Right forelimb (tissue), 1 donor: Measurements from ENCODE around the gene RAD52.

ENCODE experiments used
- DNase-seq: peaks from one replicate; pipeline ENCODE4 v3.0.0-alpha.2; 2018

Gene RAD52

DNA sequence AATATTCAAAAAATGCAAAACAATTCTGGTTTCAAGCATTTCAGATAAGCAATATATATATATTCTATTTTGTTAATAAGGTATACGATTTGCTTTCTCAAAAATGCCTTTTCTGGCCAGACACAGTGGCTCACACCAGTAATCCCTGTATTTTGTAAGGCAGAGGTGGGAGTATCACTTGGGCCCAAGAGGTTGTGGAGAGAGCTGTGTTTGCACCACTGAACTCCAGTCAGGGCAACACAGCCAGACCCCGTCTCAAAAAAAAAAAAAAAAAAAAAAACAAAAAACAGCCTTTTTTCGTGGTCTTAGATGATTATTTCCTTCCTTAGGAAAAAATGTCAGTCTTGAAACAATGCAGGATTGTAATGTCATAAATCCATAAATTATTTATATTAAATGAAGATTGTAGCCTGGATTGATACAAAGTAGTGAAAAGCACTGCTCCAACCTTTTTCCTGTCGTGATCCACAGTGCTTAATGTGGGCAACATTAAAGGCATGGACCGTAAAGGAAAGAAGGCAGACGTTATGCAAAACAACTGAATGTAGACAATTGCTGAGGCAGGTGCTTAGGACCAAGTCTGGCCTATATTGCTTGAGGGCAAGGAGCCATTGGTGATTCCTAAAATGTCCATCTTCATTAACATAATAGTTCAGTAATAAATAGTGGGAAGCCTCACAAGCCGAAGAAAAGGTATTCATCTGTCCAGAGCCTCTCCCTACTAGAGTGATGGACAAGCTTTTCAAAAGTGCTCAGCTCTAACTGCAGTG is 36.8 kb downstream of the RAD52 start:
- DNase-seq, result no peak

DNA sequence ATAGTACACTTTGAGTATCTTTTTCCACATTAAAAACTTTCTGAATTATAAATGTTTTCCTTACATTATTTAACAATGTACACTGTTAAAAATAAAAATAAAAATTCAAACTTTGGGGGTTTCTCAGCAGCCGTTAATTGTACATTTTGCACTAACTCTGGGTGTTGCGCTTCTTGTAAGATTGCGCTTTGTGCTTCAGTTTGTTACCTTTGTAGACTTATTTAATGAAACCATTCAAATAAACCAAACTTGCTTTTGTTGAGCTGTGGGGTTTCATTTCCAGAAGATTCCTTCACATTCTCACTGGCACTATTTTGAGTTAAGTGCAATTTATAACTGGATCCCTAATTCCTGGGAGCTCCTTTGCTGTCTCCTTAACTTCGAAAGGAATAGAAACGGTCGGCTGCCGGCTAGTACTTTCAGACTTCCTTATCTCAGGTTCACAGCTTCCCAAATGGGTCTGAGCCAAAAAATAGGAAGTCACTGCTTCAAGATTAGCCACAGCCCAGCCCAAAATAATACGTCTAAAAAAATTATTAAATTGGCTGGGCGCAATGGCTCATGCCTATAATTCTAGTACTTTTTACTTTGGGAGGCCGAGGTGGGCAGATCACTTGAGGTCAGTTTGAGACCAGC is 38.2 kb downstream of the RAD52 start:
- DNase-seq, result no peak

DNA sequence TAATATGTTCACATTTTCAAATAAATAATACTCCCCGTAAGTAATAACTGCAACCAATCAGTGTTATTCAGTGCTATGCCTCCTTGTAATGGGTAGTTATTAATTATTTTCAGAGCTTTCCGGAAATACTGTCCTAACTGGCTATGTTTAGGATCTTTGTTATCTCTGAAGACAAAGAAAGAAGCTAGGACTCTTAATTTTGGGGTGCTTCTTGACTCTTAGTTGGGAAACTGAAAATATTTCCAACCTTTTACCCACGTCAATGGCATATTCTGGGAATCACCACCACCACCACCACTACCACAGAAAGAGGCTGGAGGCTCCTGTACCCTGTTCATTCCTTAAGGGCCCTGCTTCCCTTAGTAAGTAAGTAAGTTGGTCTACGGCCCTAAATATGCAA is 39.1 kb downstream of the RAD52 start:
- no peak for DNase-seq

DNA sequence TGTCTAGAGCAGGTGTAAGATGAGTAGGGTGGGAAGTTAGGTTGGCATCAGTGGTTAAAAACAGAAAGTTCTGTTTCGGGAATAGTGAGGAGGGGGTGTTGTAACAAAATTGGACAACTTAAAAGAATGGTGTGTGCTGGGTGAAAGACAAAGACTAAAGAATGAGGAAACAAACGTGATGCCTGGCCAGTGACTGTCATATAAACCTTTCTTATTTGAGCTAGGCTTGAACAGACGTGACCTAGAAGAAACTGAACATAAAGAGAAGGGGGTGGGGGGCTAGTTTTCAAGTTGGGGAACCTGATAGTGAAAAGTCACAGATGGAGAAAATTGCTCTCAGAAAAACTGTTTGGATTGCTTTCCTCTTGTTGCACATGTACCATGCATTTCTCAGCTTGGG is 39.6 kb downstream of the RAD52 start:
- DNase-seq, result no peak

DNA sequence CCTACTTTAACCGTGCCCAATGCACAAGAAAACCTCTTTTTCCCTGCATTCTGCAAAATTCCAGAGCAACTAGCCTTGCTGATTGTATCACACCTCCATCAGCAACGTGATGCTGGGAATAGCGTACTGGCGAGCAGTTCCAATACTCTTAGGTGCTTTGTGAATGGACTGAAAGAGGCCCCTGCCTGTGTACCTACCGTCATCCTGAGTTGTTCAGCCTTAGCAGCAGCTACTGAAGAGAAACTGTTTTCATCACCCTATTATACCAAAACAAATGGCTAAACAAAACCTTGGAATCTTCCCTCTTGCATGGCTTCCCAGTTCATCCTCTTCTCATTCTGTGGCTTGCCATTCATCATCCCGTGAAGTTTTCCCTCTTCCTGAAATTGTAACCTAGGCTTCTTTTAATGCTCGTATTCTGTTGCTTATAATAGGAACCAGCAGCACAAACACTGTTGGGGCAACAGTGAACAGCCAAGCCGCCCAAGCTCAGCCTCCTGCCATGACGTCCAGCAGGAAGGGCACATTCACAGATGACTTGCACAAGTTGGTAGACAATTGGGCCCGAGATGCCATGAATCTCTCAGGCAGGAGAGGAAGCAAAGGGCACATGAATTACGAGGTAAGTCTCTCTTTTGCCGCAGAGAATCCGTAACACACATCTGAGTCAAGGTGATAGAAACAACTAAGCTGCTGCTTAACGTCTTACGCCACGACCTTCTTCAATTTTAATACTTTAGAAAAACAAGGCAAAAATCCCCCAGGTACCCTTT is 41.9 kb downstream of the RAD52 start:
- DNase-seq, result no peak

DNA sequence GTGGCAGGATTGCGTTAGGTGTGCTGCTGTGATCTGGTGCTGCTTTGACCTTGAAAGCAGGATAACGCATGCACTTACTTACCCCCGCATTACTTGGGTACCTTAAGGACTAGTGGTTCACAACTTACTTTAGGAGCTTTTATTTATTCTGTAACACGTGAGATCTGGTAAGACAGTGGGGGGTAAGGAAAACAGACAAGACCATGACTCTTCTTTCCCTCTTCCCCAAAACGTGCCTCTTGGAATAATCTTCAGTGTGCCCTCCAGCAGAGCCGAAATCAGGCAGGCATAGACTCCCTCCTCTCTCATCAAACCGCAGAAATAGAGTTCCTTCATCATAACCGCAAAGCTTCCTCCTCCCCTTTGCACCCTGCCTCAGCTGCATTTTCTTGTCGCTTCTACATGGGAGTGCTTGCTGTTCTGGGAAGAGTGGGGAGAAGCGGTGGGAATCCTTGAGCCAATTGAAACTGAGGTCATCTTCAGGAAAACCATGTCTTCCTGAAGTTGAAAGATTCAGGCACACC is 43.4 kb downstream of the RAD52 start:
- no peak for DNase-seq

DNA sequence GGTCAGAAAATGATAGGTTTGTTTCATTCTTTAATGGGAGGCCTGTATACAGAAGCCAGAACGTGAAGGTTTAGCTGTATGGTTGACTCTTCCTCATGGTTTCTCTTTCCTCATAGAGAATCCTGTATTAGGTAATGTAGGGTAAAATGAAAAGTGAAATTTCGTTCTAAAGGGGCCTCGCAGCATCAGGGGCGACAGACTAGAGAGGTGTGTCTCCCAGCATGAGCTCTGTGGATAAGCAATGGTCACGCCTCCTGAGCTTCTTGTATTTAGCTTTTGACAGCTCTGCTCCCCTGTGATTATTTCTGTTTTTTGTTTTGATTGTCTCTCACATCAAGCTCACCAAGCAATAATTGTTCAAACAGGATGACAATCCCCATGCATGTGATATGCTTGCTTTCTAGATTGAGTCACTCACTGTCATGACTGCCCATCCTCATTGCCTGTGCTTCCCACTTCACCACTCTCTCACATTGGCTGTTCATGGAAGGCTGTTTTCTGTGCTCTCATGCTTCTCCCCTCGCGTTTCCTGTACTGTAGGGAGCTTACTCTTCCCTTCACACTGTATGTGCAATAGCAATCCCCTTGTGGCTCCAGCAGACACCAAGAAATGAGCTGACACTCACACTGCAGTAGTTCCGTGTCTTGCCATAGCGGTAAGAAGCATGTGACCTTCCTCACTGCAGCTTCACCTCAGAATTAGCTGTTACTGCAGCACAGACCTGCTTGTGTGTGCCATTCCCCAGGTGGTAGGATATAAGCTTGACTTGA is 44.0 kb downstream of the RAD52 start:
- no peak for DNase-seq

DNA sequence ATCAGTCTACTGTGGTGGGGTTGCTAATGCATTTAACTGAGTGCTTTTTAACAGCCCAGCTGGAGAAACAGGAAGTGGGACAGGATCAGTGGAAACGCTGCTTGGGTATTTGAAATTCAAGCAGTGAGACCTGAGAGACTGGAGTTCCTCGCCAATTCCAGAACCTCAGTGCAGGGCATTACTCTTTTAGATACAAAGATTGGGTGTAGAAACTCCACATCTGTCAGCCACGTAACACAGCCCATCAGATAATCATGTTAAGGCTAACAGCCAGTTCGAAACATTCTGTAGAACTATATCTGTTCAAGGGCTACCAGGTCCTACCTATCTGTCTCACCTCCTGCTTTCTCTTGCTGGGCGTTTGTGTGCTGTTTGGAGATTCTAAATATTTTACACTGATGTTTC is 45.5 kb downstream of the RAD52 start:
- DNase-seq, result no peak

DNA sequence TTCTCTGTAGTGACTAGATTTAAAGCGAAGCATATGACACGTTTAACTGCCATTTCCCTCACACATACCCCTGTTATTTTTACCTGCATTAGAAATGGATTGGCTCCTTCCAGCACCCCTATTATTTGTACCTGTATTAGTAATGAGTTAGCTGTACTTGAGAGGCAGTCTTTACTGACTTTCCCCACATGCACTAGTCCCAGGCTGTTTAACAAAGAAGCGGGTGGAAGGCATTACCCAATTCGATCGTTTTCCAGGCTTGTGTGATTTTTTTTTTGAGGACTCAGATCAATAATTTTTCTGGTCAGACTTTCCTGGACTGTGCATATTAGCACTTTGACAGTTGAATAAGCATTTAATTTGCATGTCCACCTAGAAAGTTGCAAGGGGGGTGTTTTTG is 46.4 kb downstream of the RAD52 start:
- no peak for DNase-seq

DNA sequence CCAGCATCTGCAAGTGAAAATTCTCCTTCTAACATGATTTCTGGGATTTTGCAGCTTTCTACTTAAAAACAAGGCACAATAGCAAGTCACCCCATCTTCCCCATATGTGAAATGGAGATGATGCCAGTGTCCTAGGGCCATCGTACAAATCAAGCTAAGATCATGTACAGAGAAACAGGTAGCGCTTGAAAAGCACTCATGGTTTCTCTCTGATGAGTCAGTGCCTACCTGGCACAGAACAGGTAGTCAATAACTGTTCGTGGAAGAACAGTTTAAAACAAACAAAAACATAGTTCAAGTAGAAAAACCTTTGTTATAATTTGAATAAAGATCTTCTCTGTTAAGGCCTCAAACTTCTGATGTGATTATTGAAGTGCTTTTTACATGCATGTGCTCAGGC is 46.9 kb downstream of the RAD52 start:
- DNase-seq, result no peak

DNA sequence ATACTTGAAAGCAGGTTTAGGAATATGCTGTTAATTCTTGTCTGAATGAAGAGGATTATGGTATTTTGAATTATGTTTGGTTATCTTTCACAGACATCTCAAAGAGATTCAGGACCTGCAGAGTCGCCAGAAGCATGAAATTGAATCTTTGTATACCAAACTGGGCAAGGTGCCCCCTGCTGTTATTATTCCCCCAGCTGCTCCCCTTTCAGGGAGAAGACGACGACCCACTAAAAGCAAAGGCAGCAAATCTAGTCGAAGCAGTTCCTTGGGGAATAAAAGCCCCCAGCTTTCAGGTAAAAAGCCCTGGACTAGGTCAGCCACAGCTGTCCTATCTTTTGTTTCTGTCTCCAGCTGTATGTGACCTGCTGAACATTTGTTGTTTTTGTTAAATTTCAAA is 52.1 kb downstream of the RAD52 start:
- no peak for DNase-seq

DNA sequence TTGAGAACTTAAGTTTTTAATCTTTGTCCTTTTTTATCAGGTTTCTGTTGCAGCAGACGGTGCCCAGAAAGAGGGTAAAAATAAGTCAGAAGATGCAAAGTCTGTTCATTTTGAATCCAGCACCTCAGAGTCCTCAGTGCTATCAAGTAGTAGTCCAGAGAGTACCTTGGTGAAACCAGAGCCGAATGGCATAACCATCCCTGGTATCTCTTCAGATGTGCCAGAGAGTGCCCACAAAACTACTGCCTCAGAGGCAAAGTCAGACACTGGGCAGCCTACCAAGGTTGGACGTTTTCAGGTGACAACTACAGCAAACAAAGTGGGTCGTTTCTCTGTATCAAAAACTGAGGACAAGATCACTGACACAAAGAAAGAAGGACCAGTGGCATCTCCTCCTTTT is 53.5 kb downstream of the RAD52 start:
- DNase-seq, result no peak

DNA sequence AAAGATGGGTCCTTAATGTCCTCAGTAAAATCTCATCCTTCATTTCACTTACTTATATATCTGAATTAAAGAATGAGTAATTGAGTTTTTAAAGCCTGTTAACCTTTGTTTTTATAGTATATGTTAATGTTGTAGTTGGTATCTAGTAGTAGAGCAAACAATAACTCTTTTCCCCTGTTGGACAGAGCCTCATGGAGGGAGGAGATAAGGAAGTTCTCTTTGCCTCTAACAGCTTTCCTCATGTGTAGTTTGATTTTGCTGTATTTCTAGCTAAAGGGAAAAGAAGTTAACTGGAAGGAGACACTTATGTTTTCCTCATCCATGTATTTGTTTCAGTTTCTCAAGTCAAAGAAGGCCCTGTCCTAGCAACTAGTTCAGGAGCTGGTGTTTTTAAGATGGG is 55.3 kb downstream of the RAD52 start:
- no peak for DNase-seq

DNA sequence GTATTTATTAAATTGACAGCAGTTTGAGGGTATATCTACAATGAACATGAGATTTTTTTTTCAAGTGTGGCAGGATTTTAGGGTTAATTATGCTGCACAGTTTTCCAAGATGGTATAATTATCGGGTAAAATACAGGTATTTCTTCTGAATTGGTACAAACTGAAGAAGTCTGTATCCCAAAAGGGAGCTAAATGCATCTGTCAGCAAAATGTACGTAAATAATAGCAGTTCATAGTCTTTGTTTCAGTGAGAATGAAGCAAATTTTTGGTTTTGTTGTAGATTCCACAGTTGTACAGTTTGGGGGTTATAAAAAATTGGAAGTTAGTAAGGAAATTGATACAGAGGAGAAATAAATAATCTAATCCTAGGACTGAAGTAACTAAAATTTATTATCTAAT is 63.3 kb downstream of the RAD52 start:
- no peak for DNase-seq

DNA sequence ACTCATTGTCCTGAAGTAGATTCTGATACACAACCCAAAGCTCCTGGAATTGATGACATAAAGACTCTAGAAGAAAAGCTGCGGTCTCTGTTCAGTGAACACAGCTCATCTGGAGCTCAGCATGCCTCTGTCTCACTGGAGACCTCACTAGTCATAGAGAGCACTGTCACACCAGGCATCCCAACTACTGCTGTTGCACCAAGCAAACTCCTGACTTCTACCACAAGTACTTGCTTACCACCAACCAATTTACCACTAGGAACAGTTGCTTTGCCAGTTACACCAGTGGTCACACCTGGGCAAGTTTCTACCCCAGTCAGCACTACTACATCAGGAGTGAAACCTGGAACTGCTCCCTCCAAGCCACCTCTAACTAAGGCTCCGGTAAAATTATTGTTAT is 63.8 kb downstream of the RAD52 start:
- DNase-seq, result no peak

DNA sequence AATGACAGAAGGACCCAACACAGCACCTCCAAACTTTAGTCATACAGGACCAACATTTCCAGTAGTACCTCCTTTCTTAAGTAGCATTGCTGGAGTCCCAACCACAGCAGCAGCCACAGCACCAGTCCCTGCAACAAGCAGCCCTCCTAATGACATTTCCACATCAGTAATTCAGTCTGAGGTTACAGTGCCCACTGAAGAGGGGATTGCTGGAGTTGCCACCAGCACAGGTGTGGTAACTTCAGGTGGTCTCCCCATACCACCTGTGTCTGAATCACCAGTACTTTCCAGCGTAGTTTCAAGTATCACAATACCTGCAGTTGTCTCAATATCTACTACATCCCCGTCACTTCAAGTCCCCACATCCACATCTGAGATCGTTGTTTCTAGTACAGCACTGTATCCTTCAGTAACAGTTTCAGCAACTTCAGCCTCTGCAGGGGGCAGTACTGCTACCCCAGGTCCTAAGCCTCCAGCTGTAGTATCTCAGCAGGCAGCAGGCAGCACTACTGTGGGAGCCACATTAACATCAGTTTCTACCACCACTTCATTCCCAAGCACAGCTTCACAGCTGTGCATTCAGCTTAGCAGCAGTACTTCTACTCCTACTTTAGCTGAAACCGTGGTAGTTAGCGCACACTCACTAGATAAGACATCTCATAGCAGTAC is 64.6 kb downstream of the RAD52 start:
- DNase-seq, result no peak

DNA sequence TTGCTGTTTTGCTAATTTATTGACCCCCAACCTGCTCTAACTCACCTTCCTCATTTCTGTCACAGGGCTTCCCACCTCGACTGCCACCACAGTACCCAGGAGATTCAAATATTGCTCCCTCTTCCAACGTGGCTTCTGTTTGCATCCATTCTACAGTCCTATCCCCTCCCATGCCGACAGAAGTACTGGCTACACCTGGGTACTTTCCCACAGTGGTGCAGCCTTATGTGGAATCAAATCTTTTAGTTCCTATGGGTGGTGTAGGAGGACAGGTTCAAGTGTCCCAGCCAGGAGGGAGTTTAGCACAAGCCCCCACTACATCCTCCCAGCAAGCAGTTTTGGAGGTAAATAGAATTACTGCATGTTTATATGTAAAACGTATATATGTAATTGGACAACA is 68.8 kb downstream of the RAD52 start:
- no peak for DNase-seq

DNA sequence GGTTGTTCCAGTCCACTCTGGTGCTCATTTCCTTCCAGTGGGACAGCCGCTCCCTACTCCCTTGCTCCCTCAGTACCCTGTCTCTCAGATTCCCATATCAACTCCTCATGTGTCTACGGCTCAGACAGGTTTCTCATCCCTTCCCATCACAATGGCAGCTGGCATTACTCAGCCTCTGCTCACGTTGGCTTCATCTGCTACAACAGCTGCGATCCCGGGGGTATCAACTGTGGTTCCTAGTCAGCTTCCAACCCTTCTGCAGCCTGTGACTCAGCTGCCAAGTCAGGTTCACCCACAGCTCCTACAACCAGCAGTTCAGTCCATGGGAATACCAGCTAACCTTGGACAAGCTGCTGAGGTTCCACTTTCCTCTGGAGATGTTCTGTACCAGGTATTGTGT is 69.9 kb downstream of the RAD52 start:
- DNase-seq, result no peak

DNA sequence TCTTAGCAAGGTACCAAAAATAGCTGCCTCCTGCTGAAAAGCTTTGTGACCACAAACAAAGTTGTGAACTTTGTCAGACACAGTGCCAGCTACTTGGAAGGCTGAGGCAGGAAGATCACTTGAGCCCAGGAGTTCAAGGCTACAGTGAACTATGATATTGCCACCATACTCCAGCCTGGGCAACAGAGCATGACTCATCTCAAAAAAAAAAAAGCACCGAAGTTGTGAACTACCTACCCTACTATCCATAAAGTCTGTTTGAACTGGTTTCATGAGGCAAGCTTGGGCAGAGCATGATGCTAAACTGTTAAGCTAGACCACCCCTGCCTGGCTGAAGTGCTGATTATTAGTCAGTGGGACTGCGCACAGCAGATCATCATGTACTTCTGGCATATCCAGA is 75.5 kb downstream of the RAD52 start:
- DNase-seq, result no peak

DNA sequence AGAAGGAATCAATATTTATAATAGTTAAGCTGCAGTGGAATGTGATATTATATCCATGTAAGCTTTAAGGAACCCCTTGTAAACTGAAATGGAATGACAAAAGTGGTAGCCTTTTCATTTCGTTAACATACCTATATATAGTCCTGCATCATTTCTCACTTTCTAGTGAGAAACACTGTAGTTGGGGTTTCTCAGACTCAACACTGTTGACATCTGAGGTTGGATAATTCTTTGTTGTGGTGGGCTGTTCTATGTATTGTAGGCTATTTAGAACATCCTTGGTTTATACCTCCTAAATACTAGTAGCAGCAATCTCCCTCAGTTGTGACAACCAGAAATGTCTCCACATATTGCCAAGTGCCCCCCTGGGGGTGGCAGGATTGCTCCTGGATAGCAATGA is 79.1 kb downstream of the RAD52 start:
- no peak for DNase-seq

DNA sequence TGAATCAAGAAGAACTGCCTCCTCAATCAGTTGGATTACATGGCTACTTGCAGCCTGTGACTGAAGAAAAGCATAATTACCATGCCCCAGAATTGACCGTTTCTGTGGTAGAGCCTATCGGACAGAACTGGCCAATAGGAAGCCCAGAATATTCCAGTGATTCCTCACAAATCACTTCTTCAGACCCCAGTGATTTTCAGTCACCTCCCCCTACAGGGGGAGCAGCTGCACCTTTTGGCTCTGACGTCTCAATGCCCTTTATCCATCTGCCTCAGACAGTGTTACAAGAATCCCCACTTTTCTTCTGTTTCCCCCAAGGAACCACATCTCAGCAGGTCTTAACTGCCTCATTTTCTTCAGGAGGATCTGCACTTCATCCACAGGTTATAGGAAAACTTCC is 80.8 kb downstream of the RAD52 start:
- no peak for DNase-seq

DNA sequence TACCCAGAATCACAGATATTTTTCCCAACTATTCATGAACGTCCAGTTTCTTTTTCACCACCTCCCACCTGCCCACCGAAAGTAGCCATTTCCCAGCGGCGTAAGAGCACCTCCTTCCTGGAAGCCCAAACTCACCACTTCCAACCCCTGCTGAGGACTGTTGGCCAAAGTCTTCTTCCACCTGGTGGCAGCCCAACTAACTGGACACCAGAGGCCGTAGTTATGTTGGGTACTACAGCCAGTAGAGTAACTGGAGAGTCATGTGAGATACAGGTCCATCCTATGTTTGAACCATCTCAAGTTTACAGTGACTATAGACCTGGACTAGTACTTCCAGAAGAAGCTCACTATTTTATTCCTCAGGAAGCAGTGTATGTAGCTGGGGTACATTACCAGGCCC is 81.6 kb downstream of the RAD52 start:
- DNase-seq, result no peak

DNA sequence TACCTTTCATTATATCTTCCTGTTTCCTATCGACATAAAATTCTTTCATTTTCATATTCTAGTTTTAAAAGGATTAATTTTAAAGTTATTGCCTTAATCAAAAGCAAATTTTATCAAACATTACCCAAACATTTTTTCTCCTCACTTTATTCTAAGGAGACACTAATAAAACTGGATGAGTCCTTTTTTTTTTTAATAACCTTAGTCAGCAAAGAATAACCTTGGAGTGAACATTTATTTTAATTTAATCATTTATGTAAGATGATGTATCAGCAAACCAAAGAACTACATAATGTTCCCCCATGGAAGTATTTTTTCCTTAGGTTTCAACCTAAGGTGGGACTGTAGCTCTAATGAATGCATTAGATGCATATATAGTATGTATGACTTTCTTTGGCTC is 83.9 kb downstream of the RAD52 start:
- no peak for DNase-seq
